HEK293T (cell line): ENCODE results near the gene KLHDC4.

ENCODE experiments used
- BHLHE40 ChIP-seq: fragments of 450-650 bp; IDR thresholded peaks from 2 replicates; pipeline ENCODE4 v1.6.1; 2016; ENCODE audit warnings: mild to moderate bottlenecking, moderate library complexity, borderline replicate concordance
- LEF1 ChIP-seq: fragments of 450-650 bp; IDR thresholded peaks from 2 replicates; pipeline ENCODE4 v1.6.1; 2017; ENCODE audit warnings: mild to moderate bottlenecking, borderline replicate concordance

DNA sequence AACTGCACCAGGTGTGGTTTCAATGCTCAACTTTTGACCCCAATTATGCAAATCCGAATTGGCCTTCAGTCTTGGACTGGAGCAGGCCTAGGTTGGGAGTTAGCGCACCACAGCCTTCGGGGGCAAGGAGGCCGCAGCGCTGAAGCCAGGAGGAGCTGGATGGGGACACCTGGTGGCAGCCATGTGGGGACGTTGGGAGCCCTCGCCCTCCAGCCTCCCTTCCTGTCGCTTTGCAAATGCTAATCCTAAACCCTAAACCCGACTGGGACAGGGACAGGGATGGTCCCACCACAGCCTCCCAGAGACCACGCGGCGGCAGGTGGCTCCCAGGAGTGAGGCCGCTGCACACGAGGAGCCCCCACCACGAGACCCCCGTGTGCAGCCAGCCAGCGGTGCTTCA lies 58.7 kb downstream of the KLHDC4 start:
- TF ChIP-seq LEF1, result no peak
- TF ChIP-seq BHLHE40, result no peak
